Tibial nerve (tissue), 3 donors: ENCODE data around the gene EPN3.

Source experiments
- CTCF ChIP-seq, 5 experiments: fragments of 200-600 bp in 3 of 5; fragments of 450-650 bp in 2 of 5; sonication (generic) in 3 of 5; IDR thresholded peaks; one replicate each; pipeline ENCODE4 v1.5.1; 2016 to 2019; ENCODE audit warnings: antibody characterized with exemption in 5 of 5, mild to moderate bottlenecking in 3 of 5, moderate library complexity in 2 of 5
- POLR2A ChIP-seq, 2 donors: fragments of 450-650 bp; IDR thresholded peaks; one replicate each; pipeline ENCODE4 v1.6.1; 2017; ENCODE audit warnings: antibody characterized with exemption in 2 of 2, mild to moderate bottlenecking in 2 of 2, moderate library complexity in 2 of 2

DNA sequence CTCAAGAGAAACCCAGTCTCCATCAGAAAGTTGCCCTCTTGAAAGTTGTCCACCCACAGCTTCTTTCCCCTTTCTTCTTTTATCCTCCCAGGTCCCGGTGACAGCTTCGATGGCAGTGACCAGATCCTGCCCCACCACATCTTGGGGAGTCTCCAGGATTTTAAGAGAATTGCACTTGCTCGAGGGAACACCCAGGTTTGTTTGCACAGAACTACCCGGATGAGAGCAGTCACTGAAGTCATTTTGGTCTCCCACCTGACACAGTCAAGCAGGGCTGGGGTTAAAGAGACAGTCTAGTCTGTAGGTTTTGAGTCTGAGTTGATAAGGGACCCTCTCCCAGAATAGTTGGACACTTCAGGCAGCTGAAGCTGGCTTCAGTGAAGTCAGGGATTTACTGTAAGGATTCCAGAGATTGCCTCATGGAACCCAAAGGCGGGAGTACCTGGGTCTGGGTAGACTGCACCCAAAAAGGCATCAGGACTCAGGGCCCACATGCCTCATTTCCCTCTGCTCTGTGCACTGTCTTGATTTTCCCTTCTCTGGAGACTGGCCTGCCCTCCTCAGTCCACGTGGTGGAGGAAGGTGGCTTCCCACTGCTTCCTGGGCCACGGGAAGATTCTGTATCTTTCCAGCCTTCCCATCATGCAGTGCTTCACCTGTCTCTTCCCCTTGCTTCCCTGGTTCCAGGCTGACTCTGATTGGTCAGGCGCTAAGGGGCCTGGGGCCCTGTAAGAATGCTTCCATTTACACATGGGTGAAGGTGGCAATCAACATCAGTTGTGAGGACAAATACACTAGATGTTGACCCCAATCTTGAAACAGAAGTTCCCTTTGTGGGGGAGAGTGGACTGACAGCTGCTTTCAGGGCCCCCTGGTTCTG lies 14.8 kb upstream of the EPN3 start:
- no peak for TF ChIP-seq POLR2A (IDR thresholded peaks at IDR 0.05)
- no peak for TF ChIP-seq CTCF (IDR thresholded peaks at IDR 0.05)
